ENCODE results near the gene CEP295NL.
"Not testable (repeated sequence)": the region's sequence is repeated elsewhere in the genome, so short reads cannot be mapped to it uniquely, and the experiment has no call there.

CEP295NL gene

GRCh38 chr17:78886954-78887353 lies 16.0 kb downstream of the CEP295NL start:
- H3K4me3 Mint-ChIP-seq, result no peak overlapping the region
- no peak overlapping the region for H3K27ac Mint-ChIP-seq
- DNase-seq, result no peak
- peaks cover 9% of the 10 kb centered on the region for H3K27me3 Mint-ChIP-seq
- peaks cover 64% of the 10 kb centered on the region for H3K4me1 Mint-ChIP-seq
- H3K9me3 Mint-ChIP-seq, result no peaks in the 10 kb centered on the region
- no peak for ATAC-seq

GRCh38 chr17:78885956-78886355 lies 17.0 kb downstream of the CEP295NL start:
- Mint-ChIP-seq H3K27ac (peak overlapping the region in 1 of 2 donors; percentile 59), H3K4me1 (peaks cover 54% of the 10 kb centered on the region), H3K4me3 (no peak overlapping the region), H3K27me3 (peaks cover 9% of the 10 kb centered on the region), H3K9me3 (no peaks in the 10 kb centered on the region)
- ATAC-seq (no peak), DNase-seq (no peak)

- no peak for ATAC-seq
- peaks cover 48% of the 10 kb centered on the region for H3K4me1 Mint-ChIP-seq
Observed at GRCh38 chr17:78884876-78885667, 17.9 kb downstream of the CEP295NL start.

DNA sequence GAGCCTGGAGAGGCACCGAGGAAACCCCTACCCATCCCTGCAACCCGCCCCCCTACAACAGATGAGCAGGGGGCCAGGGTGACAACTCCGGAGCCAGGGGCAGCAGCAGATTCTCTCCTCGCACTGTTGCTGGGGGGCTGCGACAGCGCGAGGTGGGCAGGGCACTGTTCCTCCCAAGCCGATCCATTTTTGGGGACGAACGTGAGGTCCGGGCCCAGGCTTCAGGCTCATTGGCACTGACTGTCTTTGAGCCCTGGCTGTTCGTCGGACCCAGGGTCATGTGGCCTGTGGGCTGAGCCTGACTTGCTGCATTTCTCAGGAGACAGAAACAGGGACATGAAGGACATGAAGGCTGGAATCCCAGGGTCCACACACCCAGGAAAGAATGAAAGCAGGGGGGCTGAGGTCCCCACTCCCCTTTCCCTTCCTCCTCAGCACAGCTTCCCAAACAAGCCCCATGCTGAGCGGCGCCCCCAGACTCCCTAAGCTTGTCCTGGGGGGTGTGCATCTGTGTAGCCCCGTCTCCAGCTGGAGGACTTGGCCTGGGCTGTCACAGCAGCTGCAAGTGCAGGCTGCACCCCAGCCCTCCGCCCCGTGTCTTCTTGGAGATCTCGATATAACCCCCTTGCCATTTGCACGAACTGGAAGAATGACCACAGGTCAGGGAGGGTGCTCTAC lies 18.7 kb downstream of the CEP295NL start:
- no peaks in the 10 kb centered on the region for H3K9me3 Mint-ChIP-seq

More at GRCh38 chr17:78884876-78885667, 17.9 kb downstream of the CEP295NL start:
- H3K27ac Mint-ChIP-seq, result no peak overlapping the region
- H3K4me3 Mint-ChIP-seq, result no peak overlapping the region
- no peaks in the 10 kb centered on the region for H3K9me3 Mint-ChIP-seq
- H3K27me3 Mint-ChIP-seq, result peaks cover 9% of the 10 kb centered on the region
- DNase-seq, result no peak

GRCh38 chr17:78883533-78884131 lies 19.4 kb downstream of the CEP295NL start:
- Mint-ChIP-seq H3K27me3 (no peaks in the 10 kb centered on the region), H3K4me1 (peaks cover 49% of the 10 kb centered on the region), H3K4me3 (peak overlapping the region in 1 of 2 donors; percentile 75), H3K9me3 (no peaks in the 10 kb centered on the region), H3K27ac (peak overlapping the region in 1 of 2 donors; percentile 42)
- ATAC-seq (peak; percentile 41), DNase-seq (no peak)

More for the DNA sequence above, 18.7 kb downstream of the CEP295NL start:
- Mint-ChIP-seq H3K27ac (no peak overlapping the region), H3K27me3 (peaks cover 6% of the 10 kb centered on the region), H3K4me3 (no peak overlapping the region), H3K4me1 (peaks cover 49% of the 10 kb centered on the region)
- DNase-seq (no peak), ATAC-seq (no peak)

DNA sequence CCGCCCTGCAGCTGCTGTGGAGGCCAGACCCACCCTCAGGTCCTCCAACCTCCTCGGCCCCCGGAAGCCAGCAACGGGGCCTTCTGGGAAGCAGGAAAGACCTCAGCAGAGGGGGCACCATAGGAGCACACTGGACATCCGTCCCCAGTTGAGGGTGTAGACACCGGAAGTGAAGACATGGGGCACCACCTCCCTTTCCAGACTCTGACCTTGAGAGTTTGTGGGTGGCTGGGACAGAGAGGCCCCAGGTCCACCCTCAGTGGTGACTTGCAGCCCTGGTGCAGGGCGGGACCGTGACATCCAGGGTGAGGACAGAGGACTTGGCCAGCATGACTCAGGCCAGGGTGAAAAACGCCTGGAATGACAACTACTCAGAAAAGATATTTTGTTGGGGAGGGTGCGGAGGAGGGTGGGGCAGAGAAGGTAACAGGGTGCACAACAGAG lies 19.9 kb downstream of the CEP295NL start:
- H3K9me3 Mint-ChIP-seq, result no peaks in the 10 kb centered on the region
- DNase-seq (no peak), ATAC-seq (peak; percentile 29)
- H3K4me1 Mint-ChIP-seq, result peaks cover 50% of the 10 kb centered on the region
- H3K4me3 Mint-ChIP-seq, result peak overlapping the region; percentile 66 to 75
- H3K27me3 Mint-ChIP-seq, result no peaks in the 10 kb centered on the region
- H3K27ac Mint-ChIP-seq, result peak overlapping the region; percentile 76 to 86

DNA sequence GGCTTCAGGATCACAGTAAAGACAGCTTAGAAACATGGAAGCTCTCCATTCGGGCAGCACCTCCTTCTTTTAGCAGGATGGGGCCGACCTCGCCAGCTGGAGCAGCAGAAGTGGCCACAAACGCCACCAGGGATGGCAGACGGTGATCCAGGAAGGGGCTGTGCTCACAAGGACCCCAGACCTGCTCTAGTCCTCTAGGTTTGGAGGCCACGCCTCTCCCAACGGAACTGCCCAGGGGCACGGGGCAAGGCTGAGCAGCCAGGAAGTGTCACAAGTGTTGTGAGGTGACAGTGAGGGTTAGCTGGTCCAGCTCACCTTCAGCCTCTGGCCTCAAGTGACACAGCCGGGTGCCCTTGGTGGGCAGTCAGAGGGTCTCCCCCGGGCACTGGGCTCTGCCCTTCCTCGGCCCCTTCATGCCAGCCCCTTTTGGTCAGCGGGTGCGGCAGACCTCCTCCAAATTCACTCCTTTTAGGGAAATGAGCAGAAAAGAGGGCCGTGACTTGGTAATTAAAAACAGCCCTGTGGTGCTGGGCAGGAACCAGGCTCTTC lies 20.4 kb downstream of the CEP295NL start:
- peak overlapping the region in 1 of 2 donors; percentile 86 for H3K27ac Mint-ChIP-seq

DNA sequence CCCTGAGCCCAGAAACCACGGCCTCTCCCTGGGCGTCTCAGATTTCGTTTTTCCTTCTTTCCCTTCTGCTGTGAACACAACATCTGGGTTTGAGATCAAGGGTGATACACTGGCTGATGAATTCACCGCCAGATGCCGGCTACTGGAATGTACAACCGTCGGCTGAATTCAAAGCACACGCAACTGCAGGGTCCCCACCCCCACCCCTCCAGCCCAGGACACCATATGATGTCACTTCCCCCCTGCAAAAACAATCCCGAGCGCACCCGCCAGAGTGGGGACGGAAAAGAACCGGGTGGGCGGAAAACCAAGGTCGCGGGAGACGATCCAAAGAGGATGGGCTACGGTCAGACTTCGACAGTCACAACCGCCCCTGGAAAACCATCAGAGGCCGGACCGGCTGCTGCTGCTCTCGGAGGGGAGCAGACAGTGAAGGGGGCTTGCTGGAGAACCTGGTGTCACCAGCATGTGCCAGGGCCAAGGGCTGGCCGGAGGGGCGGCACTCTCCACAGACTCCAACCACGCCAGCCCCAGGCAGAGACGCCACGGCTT lies 23.3 kb downstream of the CEP295NL start:
- peak; percentile 70 for ATAC-seq
- Mint-ChIP-seq H3K4me3 (peak overlapping the region; percentile 65 to 68), H3K27ac (peak overlapping the region; percentile 60 to 77), H3K27me3 (no peaks in the 10 kb centered on the region), H3K9me3 (no peaks in the 10 kb centered on the region), H3K4me1 (peaks cover 51% of the 10 kb centered on the region)
- DNase-seq, result peak in 1 of 2 donors; percentile 27

More for the DNA sequence above, 20.4 kb downstream of the CEP295NL start:
- Mint-ChIP-seq H3K27me3 (no peaks in the 10 kb centered on the region), H3K4me3 (peak overlapping the region in 1 of 2 donors; percentile 75), H3K9me3 (no peaks in the 10 kb centered on the region), H3K4me1 (peaks cover 52% of the 10 kb centered on the region)
- DNase-seq (no peak), ATAC-seq (no peak)

DNA sequence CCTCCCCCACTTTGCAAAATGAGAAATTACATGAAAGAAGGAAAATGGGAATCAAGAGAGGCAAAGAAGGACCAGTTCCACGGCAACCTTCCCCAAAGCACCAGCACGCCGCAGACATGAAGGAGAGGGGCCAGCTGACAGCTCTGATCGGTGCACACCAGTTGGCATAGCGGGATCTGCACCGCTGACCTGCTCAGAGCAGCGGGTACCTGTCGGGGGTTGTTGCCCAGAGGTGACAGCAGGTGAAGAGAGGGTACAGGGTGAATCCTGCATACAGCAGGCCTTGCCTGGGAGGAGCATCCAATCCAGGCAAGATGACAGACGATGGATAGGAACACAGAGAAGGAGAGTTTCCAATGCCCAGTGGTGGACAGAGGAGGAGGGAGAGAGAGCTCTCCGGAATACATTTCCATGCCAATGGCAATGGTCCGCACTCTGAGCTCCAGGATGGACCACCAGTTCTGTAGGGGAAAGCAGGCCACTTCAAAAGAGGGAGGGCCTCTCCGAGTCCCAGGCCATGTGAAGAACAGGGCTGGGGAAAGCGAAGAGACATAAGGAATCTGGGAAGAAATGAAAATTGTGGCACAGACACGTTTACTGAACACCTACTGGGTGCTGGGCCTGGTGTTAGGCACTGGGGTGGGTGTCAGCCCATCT lies 24.0 kb downstream of the CEP295NL start:
- no peaks in the 10 kb centered on the region for H3K9me3 Mint-ChIP-seq
- ATAC-seq, result no peak
- no peaks in the 10 kb centered on the region for H3K27me3 Mint-ChIP-seq
- H3K4me3 Mint-ChIP-seq, result peak overlapping the region; percentile 65 to 68
- peak overlapping the region; percentile 60 to 77 for H3K27ac Mint-ChIP-seq
- DNase-seq, result no peak
- H3K4me1 Mint-ChIP-seq, result peaks cover 50% of the 10 kb centered on the region

- Mint-ChIP-seq H3K4me3 (no peak overlapping the region), H3K4me1 (peaks cover 42% of the 10 kb centered on the region), H3K9me3 (no peaks in the 10 kb centered on the region), H3K27me3 (no peaks in the 10 kb centered on the region), H3K27ac (no peak overlapping the region)
- DNase-seq (no peak), ATAC-seq (no peak)
Observed at GRCh38 chr17:78878261-78878660, 24.7 kb downstream of the CEP295NL start.

- H3K4me1 Mint-ChIP-seq, result peaks cover 31% of the 10 kb centered on the region
- H3K4me3 Mint-ChIP-seq, H3K27ac Mint-ChIP-seq, H3K27me3 Mint-ChIP-seq, H3K9me3 Mint-ChIP-seq, ATAC-seq, DNase-seq: not testable (repeated sequence)
Observed at GRCh38 chr17:78876954-78877517, 26.0 kb downstream of the CEP295NL start.

- Mint-ChIP-seq H3K9me3 (no peaks in the 10 kb centered on the region), H3K27me3 (no peaks in the 10 kb centered on the region), H3K4me1 (peaks cover 31% of the 10 kb centered on the region), H3K27ac (no peak overlapping the region), H3K4me3 (no peak overlapping the region)
- ATAC-seq (no peak), DNase-seq (no peak)
Observed at GRCh38 chr17:78876094-78876597, 26.9 kb downstream of the CEP295NL start.

DNA sequence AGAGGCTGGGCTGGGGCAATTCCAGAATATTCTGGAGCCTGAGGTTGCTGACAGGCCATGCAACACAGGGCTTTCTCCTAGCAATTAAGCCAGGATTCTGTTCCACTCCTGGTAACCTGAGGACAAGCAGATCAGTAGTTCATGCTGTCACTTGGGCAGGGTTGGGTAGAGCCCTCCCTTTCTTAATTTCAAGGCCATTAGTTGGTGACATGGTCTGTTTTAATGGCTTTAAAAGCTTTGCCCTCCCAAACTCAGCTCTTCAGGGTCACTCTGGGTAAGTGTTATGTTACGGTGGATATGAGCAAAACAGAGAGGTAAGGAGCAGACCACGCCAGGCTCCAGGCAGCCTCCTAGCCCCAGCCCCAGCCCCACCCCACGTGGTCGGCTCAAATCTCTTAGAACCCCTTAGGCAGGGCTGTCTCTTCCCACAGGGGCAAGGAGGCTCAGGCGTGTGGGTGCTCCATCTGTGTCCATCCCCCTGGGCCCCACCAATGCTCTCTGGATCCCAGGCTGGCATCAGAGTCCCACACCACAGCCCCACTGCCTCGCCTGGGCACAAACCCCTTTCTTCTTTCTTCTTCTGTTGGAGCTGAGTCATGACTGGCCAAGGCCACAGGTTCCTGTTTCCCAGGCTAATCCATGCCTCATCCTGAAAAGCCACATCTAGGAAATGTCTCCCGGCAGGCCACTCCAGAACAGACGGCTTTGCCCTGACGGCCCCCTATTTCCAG lies 27.5 kb downstream of the CEP295NL start:
- H3K27me3 Mint-ChIP-seq, result no peaks in the 10 kb centered on the region
- no peaks in the 10 kb centered on the region for H3K9me3 Mint-ChIP-seq
- peaks cover 31% of the 10 kb centered on the region for H3K4me1 Mint-ChIP-seq
- DNase-seq (no peak), ATAC-seq (no peak)
- H3K4me3 Mint-ChIP-seq, result no peak overlapping the region
- no peak overlapping the region for H3K27ac Mint-ChIP-seq
